Stimulated activated CD8-positive, alpha-beta memory T cell treated with anti-CD3 and anti-CD28 coated beads, Interleukin-12 subunit alpha, Interleukin-12 subunit beta, amount 100 ng/mL, for 24 hours (primary cell): ENCODE results near the gene PPP2R2D.

Experiments used
- DNase-seq: peaks from one replicate; pipeline ENCODE4 v3.0.0-alpha.2; 2020; ENCODE audit errors: extremely low read depth

The PPP2R2D gene

DNA sequence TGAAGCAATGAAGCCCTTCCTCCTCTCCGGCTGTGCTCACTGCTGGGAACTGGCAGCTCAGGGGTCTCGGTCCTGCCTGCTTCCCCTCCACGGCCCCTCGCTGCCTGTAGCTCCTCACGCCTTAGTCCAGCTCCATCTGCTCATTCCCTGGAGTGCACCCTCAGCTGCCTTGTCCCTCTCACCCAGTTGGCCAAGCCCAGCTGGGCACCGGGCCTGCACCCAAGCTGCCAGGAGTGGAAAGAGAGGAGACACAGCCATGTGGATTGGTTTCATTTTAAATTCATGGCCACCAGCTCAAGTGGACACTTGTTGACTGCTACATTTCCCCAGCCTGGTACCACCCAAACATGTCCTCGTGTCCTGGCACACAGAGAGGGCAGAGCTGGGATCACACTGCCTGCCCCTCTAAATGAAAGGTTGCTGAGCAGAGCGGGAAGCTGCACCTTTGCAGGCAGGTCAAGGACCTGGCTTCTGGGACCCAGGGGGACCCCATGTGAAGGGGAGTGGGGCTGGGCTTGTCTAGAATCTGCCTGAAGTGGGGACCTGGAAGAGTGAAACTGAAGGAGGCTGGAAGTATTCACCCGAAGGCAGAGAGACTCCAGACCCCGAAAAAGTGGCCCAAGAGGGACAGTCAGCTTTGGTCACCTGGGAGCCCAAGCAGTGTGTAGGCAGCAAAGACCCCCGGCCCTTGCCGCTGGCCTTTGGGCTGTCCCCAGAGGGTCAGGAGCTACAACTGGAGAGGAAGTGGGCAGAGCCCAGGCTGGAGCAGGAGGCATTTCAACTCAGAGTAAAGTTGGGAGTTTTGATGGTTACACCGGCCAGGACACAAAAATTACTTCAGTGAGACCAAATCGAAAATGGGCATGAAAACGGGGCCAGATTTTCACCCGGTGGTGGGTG, 95.9 kb downstream of the PPP2R2D start:
- DNase-seq: no peak

DNA sequence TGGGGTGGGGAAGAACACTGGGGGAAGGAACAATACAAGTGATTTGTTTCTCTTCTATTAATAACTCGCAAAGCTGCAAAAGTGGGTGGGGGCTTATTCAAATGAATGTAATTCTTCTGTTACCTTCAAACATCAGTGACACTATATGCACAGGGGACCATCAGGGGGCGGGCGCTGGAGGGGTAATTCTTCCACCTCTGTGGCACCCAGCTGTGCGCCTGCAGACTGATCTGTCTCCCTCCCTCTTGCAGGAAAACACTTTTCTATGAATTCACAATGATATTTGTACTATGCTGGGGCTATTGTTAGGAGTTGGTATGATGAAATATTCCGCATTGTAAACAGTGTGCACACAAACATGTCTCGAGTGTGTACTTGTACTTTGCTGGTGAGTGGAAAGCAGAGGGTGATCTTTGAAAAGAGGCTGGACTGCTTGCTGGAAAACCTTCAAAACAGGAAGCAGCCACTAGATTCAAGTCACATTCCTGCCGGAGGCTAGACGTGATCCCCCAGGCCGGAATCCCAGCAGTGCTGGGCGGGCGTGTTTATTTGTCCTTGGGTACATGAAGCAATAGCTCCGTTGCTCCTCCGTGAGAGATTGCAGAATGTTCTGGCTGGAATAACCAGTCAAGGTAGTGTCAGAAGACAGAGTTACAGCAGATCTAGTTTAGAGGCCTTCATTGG, 96.7 kb downstream of the PPP2R2D start:
- no peak for DNase-seq

DNA sequence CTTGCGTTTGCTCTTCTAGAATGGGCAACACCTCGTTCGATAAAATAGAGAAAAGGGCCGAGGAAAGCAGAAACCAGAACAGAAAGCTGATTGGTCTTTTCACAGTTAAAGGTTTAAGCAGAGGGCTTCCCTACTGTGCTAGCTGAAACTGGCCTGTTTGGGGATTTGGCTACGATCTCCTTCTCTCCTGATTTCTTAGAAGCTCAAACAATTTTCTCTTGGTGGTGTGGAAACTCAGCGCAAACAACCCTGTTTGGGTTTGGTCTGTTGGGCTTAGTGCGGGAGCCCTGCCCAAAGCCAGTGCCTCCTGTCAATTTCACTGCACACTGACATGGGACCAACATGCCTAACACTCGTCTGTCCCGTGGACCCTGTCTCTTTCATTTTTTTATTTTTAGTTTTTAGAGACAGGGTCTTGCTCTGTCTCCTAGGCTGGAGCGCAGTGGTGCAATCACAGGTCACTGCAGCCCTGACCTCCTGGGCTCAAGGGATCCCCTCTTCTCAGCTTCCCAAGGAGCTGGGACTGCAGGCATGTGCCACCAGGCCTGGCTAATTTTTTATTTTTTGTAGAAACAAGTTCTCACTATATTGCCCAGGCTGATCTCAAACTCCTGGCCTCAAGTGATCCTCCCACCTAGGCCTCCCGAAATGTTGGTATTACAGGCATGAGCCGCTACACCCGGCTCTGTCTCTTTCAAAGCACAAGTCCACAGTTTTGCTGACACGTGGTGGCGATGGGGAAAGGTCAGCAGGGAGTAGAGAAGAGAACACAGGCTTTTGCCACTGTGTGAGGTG, 97.4 kb downstream of the PPP2R2D start:
- no peak for DNase-seq

DNA sequence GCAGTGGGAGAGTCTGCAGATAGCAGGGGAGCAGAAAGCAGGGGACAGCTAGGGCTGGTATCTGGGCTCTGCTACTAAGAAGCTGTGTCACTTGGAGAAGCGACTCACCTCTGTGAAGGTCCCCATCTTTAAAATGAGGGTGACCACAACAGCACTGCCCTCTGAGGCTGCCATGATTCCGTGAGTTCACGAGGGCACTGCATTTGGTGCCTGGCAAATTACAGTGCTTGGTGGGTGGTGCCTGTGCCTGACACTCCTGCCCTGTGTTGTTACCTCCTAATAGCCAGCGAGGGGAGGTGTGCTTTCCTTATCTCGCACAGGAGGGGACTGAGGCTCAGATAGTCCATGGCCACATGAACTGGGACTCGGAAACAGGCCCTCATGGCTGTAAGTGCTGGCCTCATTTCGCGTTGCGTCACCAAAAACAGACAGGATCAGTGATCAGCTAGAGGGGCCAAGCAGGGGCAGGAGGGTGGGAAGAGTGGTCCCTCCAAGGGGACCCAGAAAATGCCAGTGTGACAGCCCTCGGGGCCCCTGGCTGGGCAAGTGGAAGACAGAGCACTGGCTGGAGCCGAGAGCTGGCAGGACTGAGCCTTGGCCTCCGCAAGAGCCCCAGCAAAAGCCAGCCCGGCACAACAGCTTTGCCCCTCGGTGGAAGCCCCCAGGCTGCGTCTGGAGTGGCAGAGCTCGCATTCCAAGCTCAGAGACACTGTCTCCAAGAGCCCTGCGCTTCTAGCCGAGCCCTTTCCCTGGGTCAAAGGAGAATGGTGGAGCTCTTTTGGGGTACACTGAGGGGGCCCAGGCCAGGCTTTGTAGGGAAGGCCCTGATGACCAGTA, 98.3 kb downstream of the PPP2R2D start:
- DNase-seq: no peak

DNA sequence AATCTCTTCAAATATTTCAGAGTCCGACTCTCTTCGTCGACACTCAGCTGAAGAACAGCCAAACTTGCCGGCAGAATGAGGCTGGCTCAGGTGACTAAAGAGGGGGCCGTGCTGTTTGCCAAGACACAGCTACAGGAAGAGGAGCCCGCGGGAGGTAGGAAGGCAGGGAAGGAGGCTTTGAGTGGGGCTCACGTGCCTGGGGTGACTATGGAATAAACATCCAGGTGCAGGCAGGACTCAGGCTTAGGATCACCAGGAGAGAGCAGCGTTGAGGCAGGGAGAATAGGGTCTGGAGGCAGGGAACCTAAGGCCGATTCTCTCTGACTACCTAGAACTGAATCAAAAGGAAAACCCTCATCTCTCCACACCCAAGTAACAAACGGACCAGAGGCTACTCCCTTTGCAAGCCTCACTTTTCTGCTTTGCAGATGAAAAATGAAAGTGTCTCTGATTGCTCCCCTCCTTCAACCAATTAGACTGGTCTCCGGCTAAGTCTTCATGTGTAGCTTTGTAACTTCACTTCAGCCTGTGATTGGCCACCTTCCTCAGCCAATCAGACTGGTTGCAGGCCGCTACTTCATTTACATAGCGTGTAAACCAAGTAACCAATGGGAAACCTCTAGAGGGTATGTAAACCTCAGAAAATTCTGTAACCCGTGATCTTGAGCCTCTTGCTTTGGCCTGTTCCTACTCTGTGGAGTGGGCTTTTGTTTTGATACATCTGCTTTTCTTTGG, 100.6 kb downstream of the PPP2R2D start:
- no peak for DNase-seq

DNA sequence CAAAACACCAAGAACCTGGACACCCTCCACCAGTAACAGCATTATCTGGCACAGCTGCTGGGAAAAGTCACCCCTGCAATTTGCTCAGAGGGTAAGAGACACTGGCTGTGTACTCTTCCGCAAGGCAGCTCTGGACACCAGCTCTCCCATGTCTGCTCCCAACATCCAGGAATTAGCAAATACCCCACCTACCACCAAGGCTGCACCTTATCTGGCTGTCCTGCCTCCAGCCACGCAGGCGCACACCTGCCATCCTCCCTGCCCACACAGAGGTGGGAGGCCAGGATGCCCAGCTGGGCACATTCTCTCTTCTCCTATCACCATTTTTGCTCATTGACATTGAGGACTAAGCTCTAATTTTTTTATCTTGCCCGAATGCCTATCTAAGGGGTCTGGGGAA, 101.2 kb downstream of the PPP2R2D start:
- DNase-seq: no peak

DNA sequence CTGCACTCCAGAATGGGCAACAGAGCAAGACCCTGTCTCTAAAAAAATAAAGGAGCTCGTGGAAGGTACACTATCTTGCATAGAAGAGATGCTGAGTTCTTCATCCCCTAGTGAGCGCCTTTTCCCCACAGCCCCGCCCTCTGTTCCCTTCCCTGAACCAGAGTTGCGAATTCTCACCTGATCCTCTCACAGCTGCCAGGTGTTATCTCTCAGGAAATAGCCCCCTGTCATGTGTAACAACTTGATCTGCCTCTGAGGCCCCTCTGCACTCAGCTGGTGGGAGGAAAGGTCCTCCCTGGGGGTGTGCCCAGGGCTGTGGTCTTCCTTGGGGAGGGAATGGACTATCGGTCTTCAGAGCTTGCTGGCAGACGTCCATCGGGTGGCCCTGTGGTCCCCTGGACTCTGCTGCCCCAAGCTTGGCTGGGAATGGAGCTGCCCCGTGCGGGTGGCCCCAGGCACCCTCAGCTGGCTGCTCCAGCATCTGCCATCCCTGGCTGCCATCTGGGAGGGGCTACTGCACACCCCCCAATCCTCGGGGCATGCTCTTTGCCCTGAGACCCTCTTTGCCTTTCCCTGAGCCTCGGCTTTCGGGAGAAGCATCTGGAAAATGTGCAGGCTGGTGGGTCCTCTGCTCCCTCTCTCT, 102.6 kb downstream of the PPP2R2D start:
- DNase-seq: no peak

DNA sequence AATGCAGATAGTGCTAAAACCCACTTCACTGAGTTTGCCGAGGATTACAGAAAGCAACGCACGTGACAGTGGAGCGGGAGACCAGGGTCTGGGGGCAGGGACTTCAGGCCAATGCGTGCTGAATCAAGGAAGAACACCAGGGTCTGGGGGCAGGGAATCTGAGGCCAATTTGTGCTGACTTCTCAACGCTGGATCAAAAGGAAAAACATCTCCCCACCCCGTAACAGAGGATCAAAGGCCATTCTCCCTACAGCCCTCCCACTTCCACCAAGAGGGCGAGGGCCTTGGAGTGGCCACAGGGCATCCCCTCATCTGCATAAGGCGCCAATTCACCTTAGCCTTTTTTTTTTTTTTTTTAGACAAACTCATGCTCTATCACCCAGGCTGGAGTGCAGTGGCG, 103.2 kb downstream of the PPP2R2D start:
- no peak for DNase-seq

DNA sequence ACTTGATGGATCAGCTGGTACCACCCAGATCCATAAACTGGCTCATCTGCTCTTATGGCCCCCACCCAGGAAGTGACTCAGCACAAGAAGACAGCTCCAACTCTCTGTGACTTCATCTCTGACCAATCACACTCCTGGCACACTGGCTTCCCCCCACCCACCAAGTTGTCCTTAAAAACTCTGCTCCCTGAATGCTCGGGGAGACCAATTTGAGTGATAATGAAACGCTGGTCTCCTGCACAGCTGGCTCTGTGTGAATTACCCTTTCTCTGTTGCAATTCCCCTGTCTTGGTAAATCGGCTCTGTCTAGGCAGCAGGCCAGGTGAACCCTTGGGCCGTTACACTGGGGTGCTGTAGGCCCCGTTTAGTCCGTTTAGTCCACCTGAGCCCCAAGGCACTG, 104.3 kb downstream of the PPP2R2D start:
- DNase-seq: no peak

DNA sequence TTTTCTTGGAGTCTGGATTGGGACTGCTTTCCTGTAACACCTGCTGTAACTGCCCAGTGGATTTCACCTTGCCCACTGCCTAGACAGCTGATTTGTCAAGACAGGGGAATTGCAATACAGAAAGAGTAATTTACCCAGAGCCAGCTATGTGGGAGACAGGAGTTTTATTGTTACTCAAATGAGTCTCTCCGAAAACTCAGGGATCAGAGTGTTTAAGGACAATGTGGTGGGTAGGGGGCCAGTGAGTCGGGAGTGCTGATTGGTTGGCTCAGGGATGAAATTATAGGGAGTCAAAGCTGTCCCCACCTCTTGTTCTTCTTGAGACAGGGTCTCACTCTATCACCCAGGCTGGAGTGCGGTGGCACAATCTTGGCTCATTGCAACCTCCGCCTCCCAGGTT, 106.2 kb downstream of the PPP2R2D start:
- DNase-seq: no peak

DNA sequence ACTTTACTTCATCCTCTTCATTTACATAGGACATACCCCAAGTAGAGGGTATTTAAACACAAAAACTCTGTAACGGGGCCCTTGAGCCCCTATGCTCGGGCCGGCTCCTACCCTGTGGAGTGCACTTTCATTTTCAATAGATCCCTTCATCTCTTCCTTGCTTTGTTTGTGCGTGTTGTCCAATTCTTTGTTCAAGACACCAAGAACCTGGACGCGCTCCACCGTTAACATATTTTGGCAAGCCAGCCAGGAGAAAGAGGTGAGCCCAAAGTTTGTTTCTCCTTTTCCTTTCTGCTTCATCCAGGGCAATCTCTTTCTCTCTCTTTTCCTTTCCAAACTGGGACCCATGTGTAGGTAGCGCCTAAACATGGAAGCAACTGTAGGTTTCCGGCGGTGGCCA, 106.9 kb downstream of the PPP2R2D start:
- no peak for DNase-seq
